Uterus (tissue), 2 donors: Measurements from ENCODE around the gene NUTF2.

ENCODE experiments used
- POLR2A ChIP-seq, 2 donors: fragments of 450-650 bp; IDR thresholded peaks; one replicate each; pipeline ENCODE4 v1.6.1; 2016; ENCODE audit warnings: antibody characterized with exemption in 2 of 2, mild to moderate bottlenecking in 1 of 2, moderate library complexity in 1 of 2
- TF ChIP-seq, protein P1 (sequence below), 4 experiments: fragments of 200-600 bp in 2 of 4; fragments of 450-650 bp in 2 of 4; sonication (generic) in 2 of 4; IDR thresholded peaks; one replicate each; pipeline ENCODE4 v1.5.1; 2016 to 2019; ENCODE audit warnings: antibody characterized with exemption in 4 of 4, mild to moderate bottlenecking in 2 of 4, moderate library complexity in 1 of 4

DNA sequence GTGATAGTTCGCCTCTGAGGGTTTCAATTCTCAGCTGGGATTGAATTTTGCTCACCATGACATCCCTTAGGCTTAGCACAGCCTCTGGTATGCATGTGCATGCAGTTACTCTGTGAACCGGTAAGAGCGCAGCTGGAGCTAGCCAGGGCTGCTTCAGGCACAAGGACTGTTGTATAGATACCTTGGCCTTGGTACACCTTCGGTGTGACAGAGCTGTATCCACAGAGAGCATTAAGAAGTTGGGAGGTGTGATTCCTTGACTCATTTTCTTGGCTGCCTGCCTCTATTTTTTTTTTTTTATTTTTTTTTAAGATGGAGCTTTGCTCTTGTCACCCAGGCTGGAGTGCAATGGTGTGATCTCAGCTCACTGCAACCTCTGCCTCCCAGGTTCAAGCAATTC, 2.2 kb upstream of the NUTF2 start:
- TF ChIP-seq, protein P1, sequence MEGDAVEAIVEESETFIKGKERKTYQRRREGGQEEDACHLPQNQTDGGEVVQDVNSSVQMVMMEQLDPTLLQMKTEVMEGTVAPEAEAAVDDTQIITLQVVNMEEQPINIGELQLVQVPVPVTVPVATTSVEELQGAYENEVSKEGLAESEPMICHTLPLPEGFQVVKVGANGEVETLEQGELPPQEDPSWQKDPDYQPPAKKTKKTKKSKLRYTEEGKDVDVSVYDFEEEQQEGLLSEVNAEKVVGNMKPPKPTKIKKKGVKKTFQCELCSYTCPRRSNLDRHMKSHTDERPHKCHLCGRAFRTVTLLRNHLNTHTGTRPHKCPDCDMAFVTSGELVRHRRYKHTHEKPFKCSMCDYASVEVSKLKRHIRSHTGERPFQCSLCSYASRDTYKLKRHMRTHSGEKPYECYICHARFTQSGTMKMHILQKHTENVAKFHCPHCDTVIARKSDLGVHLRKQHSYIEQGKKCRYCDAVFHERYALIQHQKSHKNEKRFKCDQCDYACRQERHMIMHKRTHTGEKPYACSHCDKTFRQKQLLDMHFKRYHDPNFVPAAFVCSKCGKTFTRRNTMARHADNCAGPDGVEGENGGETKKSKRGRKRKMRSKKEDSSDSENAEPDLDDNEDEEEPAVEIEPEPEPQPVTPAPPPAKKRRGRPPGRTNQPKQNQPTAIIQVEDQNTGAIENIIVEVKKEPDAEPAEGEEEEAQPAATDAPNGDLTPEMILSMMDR (IDR thresholded peaks at IDR 0.05), result no peak
- no peak for TF ChIP-seq POLR2A (IDR thresholded peaks at IDR 0.05)
